Measurements from ENCODE around the gene FGF11.

The FGF11 gene

DNA sequence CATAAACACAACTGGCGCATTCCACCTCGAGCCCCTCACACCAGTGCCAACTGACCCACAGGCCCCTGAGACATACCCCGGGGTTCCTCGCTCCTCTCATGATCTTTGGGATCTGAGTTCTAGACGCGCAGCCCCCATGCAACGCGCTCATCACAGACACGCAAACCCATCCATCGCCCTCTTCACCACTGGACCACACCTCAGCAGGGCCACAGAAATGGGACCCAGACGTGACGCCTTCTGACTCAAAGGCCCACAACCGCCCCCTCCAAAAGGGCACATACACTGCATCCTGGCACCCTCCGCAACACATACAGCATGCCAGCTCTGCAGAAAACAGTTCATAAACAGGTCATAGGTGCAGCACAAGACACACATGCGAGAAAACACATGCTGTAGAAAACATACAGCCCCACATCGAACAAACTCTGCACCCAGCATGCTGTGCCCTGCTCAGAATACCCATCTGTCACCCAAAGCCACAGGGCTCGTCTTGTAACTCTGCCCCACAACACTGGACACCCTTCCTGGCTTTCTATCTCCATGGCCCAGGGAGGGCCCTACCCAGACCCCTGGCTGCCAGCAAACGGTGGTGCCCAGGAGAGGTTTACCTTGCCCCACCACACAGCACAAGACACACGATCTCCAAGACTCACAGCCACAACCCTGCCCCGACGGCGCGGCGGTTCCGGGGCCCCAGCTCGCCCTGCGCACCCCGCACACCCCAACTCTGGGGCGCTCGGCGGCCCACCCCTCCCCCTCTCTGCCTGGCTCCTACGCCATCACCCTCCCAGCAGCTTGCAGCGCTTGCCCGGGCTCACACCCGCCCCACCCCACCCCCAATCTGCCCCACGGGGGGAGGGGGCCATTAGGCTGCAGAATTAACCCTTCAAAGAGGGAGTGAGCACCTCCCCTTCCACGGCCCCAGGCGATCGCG is 39.2 kb downstream of the FGF11 start:
- POLR2A ChIA-PET = interaction anchor here (0.5 to 3.9 kb wide), 8 partner anchors 20 to 825 kb away, joined by 3 to 27 read pairs (median 6); partner anchors contain the start of genes CHRNB1, TMEM102 and TMEM256
- H3K4me3 ChIP-seq (ENCODE audit: low read depth, low read length) = peak overlapping the region; percentile 72
- no peaks in the 10 kb centered on the region for H3K9me3 ChIP-seq (ENCODE audit: control insufficient read depth, insufficient read depth, low read depth, low read length)
- CTCF ChIA-PET = interaction anchor here (0.7 to 3.4 kb wide), 4 partner anchors 8 to 422 kb away, joined by 4 to 14 read pairs (median 6); no protein-coding TSS in a partner anchor
- peak overlapping the region; percentile 97 for H3K27ac ChIP-seq (ENCODE audit: extremely low read depth, low read depth, low read length)
- no peaks in the 10 kb centered on the region; a peak in 1 of 3 replicates for H3K36me3 ChIP-seq (ENCODE audit: control insufficient read depth in 2 of 2, insufficient read depth in 1 of 2, low read length in 2 of 2)
- peaks cover 20% of the 10 kb centered on the region for H3K4me1 ChIP-seq (ENCODE audit: control insufficient read depth, insufficient read depth, low read length)
- TF ChIP-seq SP3 (tag by site-specific recombination; IDR thresholded peaks at IDR 0.05) = peak; percentile 71
- peak; percentile 48 for TF ChIP-seq ZNF629 (tag by site-specific recombination; IDR thresholded peaks at IDR 0.05)
- no peak for TF ChIP-seq ZNF785 (tag by site-specific recombination; IDR thresholded peaks at IDR 0.05)
- TF ChIP-seq ZNF341 (tag by site-specific recombination; IDR thresholded peaks at IDR 0.05; ENCODE audit: low read depth) = 0 out of 2 replicates have a peak, but pooled peaks have one; percentile 35
- TF ChIP-seq, protein P1, sequence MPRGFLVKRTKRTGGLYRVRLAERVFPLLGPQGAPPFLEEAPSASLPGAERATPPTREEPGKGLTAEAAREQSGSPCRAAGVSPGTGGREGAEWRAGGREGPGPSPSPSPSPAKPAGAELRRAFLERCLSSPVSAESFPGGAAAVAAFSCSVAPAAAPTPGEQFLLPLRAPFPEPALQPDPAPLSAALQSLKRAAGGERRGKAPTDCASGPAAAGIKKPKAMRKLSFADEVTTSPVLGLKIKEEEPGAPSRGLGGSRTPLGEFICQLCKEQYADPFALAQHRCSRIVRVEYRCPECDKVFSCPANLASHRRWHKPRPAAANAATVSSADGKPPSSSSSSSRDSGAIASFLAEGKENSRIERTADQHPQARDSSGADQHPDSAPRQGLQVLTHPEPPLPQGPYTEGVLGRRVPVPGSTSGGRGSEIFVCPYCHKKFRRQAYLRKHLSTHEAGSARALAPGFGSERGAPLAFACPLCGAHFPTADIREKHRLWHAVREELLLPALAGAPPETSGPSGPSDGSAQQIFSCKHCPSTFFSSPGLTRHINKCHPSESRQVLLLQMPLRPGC (tag by site-specific recombination; IDR thresholded peaks at IDR 0.05) = 0 out of 2 replicates have a peak, but pooled peaks have one; percentile 54
- TF ChIP-seq ZNF311 (tag by site-specific recombination; IDR thresholded peaks at IDR 0.05; ENCODE audit: borderline replicate concordance) = no peak
- TF ChIP-seq, protein P2, sequence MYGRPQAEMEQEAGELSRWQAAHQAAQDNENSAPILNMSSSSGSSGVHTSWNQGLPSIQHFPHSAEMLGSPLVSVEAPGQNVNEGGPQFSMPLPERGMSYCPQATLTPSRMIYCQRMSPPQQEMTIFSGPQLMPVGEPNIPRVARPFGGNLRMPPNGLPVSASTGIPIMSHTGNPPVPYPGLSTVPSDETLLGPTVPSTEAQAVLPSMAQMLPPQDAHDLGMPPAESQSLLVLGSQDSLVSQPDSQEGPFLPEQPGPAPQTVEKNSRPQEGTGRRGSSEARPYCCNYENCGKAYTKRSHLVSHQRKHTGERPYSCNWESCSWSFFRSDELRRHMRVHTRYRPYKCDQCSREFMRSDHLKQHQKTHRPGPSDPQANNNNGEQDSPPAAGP (tag by site-specific recombination; IDR thresholded peaks at IDR 0.05) = peak; percentile 92
- no peak for TF ChIP-seq ZNF202 (tag by site-specific recombination; IDR thresholded peaks at IDR 0.05; ENCODE audit: borderline replicate concordance)
- TF ChIP-seq KLF9 (tag by site-specific recombination; IDR thresholded peaks at IDR 0.05; ENCODE audit: low read depth) = peak; percentile 58; the same call in 1 of the 2 replicates
- TF ChIP-seq KLF16 (tag by site-specific recombination; IDR thresholded peaks at IDR 0.05) = peak; percentile 60; the same call in 1 of the 2 replicates
- no peak for TF ChIP-seq ZNF350 (tag by site-specific recombination; IDR thresholded peaks at IDR 0.05)
- peak; percentile 14; the same call in 1 of the 2 replicates for TF ChIP-seq ZIC2 (tag by site-specific recombination; IDR thresholded peaks at IDR 0.05)
- no peak for TF ChIP-seq ZNF248 (tag by site-specific recombination; IDR thresholded peaks at IDR 0.05)
- TF ChIP-seq KLF7 (tag by site-specific recombination; IDR thresholded peaks at IDR 0.05; ENCODE audit: borderline replicate concordance) = peak; percentile 51; the same call in 1 of the 2 replicates
- peak; percentile 74 for TF ChIP-seq ZBTB48 (tag by site-specific recombination; IDR thresholded peaks at IDR 0.05)
- 0 out of 2 replicates have a peak, but pooled peaks have one; percentile 35 for TF ChIP-seq ZNF610 (tag by site-specific recombination; IDR thresholded peaks at IDR 0.05; ENCODE audit: borderline replicate concordance)
- peak; percentile 94 for TF ChIP-seq ZBTB20 (tag by site-specific recombination; IDR thresholded peaks at IDR 0.05)
- TF ChIP-seq, protein P3, sequence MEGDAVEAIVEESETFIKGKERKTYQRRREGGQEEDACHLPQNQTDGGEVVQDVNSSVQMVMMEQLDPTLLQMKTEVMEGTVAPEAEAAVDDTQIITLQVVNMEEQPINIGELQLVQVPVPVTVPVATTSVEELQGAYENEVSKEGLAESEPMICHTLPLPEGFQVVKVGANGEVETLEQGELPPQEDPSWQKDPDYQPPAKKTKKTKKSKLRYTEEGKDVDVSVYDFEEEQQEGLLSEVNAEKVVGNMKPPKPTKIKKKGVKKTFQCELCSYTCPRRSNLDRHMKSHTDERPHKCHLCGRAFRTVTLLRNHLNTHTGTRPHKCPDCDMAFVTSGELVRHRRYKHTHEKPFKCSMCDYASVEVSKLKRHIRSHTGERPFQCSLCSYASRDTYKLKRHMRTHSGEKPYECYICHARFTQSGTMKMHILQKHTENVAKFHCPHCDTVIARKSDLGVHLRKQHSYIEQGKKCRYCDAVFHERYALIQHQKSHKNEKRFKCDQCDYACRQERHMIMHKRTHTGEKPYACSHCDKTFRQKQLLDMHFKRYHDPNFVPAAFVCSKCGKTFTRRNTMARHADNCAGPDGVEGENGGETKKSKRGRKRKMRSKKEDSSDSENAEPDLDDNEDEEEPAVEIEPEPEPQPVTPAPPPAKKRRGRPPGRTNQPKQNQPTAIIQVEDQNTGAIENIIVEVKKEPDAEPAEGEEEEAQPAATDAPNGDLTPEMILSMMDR (tag by site-specific recombination; IDR thresholded peaks at IDR 0.05) = peak; percentile 24; the same call in 1 of the 2 replicates
- peak; percentile 66; the same call in 1 of the 2 replicates for TF ChIP-seq ZBTB8A (tag by site-specific recombination; IDR thresholded peaks at IDR 0.05)
- TF ChIP-seq, protein P4, sequence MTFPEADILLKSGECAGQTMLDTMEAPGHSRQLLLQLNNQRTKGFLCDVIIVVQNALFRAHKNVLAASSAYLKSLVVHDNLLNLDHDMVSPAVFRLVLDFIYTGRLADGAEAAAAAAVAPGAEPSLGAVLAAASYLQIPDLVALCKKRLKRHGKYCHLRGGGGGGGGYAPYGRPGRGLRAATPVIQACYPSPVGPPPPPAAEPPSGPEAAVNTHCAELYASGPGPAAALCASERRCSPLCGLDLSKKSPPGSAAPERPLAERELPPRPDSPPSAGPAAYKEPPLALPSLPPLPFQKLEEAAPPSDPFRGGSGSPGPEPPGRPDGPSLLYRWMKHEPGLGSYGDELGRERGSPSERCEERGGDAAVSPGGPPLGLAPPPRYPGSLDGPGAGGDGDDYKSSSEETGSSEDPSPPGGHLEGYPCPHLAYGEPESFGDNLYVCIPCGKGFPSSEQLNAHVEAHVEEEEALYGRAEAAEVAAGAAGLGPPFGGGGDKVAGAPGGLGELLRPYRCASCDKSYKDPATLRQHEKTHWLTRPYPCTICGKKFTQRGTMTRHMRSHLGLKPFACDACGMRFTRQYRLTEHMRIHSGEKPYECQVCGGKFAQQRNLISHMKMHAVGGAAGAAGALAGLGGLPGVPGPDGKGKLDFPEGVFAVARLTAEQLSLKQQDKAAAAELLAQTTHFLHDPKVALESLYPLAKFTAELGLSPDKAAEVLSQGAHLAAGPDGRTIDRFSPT (tag by site-specific recombination; IDR thresholded peaks at IDR 0.05) = peak; percentile 72
- TF ChIP-seq SP7 (tag by site-specific recombination; IDR thresholded peaks at IDR 0.05) = 0 out of 2 replicates have a peak, but pooled peaks have one; percentile 28
- TF ChIP-seq KLF8 (tag by site-specific recombination; IDR thresholded peaks at IDR 0.05) = peak; percentile 49; the same call in 1 of the 2 replicates
- TF ChIP-seq, protein P5, sequence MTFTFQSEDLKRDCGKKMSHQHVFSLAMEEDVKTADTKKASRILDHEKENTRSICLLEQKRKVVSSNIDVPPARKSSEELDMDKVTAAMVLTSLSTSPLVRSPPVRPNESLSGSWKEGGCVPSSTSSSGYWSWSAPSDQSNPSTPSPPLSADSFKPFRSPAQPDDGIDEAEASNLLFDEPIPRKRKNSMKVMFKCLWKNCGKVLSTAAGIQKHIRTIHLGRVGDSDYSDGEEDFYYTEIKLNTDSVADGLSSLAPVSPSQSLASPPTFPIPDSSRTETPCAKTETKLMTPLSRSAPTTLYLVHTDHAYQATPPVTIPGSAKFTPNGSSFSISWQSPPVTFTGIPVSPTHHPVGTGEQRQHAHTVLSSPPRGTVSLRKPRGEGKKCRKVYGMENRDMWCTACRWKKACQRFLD (tag by site-specific recombination; IDR thresholded peaks at IDR 0.05) = no peak
- TF ChIP-seq ZNF335 (tag by site-specific recombination; conservative IDR thresholded peaks at IDR 0.05) = peak; percentile 26; the same call in 1 of the 2 replicates
- TF ChIP-seq EGR2 (tag by site-specific recombination; IDR thresholded peaks at IDR 0.05; ENCODE audit: low read depth) = peak; percentile 21; the same call in 1 of the 2 replicates
- TF ChIP-seq, protein P6, sequence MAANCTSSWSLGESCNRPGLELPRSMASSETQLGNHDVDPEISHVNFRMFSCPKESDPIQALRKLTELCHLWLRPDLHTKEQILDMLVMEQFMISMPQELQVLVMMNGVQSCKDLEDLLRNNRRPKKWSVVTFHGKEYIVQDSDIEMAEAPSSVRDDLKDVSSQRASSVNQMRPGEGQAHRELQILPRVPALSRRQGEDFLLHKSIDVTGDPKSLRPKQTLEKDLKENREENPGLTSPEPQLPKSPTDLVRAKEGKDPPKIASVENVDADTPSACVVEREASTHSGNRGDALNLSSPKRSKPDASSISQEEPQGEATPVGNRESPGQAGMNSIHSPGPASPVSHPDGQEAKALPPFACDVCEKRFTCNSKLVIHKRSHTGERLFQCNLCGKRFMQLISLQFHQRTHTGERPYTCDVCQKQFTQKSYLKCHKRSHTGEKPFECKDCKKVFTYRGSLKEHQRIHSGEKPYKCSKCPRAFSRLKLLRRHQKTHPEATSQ (tag by site-specific recombination; IDR thresholded peaks at IDR 0.05) = no peak
- TF ChIP-seq ZNF701 (tag by site-specific recombination; IDR thresholded peaks at IDR 0.05) = no peak
